OCI-LY3 (cell line): ENCODE measurements around the gene WDR76.

ENCODE experiments used
- H2AFZ ChIP-seq: fragments of 200-600, 300-600 bp; shearing (Covaris generic); 2 replicates; pipeline ENCODE4 v1.6.0; 2014; ENCODE audit warnings: antibody characterized with exemption, low read depth, low read length
- H3K27ac ChIP-seq: fragments of 200-600, 300-600 bp; sonication (generic); 2 replicates; pipeline ENCODE4 v1.5.1; 2014; ENCODE audit warnings: mild to moderate bottlenecking, low read length, moderate library complexity, mixed read lengths
- H3K27me3 ChIP-seq: fragments of 200-600, 300-600 bp; sonication (generic); 2 replicates; pipeline ENCODE4 v1.6.1; 2014; ENCODE audit warnings: low read depth, low read length, mixed read lengths
- H3K36me3 ChIP-seq: fragments of 200-600, 300-600 bp; sonication (generic); replicated peaks from 2 replicates; pipeline ENCODE3; 2014; ENCODE audit warnings: low read depth, low read length, mixed read lengths
- H3K4me1 ChIP-seq: fragments of 300-600, 200-600 bp; sonication (generic); 2 replicates; pipeline ENCODE4 v1.6.1; 2014; ENCODE audit warnings: low read length, mixed read lengths
- H3K4me2 ChIP-seq: fragments of 200-600, 300-600 bp; sonication (generic); 2 replicates; pipeline ENCODE4 v1.6.1; 2014; ENCODE audit warnings: low read length, mixed read lengths
- H3K4me3 ChIP-seq: fragments of 300-600, 200-600 bp; sonication (generic); 2 replicates; pipeline ENCODE4 v1.5.1; 2014; ENCODE audit warnings: antibody characterized with exemption, mild to moderate bottlenecking, low read length, moderate library complexity
- H3K79me2 ChIP-seq: fragments of 300-600, 200-600 bp; shearing (Covaris generic); 2 replicates; pipeline ENCODE4 v1.6.1; 2014; ENCODE audit warnings: mild to moderate bottlenecking, low read length, mixed read lengths
- H3K9ac ChIP-seq: fragments of 300-600, 200-600 bp; shearing (Covaris generic); 2 replicates; pipeline ENCODE4 v1.6.0; 2014; ENCODE audit warnings: mild to moderate bottlenecking, low read length, moderate library complexity
- H3K9me3 ChIP-seq: fragments of 200-600, 300-600 bp; shearing (Covaris generic); 2 replicates; pipeline ENCODE4 v1.6.1; 2014; ENCODE audit warnings: low read length, mixed read lengths; ENCODE audit not compliant: insufficient read depth
- H4K20me1 ChIP-seq: fragments of 200-600, 300-600 bp; sonication (generic); 2 replicates; pipeline ENCODE4 v1.6.1; 2016; ENCODE audit warnings: low read length, mixed read lengths; ENCODE audit not compliant: insufficient read depth
- EZH2phosphoT487 ChIP-seq: fragments of 200-600 bp; shearing (Covaris generic); IDR thresholded peaks from 2 replicates; pipeline ENCODE4 v1.6.1; 2018; ENCODE audit warnings: antibody characterized with exemption, mixed run types, low read depth
- TF ChIP-seq, protein P1 (sequence below): fragments of 200-600, 300-600 bp; sonication (generic); IDR thresholded peaks from 2 replicates; pipeline ENCODE4 v1.5.1; 2014; ENCODE audit warnings: antibody characterized with exemption, low read length, low read depth

WDR76 gene

DNA sequence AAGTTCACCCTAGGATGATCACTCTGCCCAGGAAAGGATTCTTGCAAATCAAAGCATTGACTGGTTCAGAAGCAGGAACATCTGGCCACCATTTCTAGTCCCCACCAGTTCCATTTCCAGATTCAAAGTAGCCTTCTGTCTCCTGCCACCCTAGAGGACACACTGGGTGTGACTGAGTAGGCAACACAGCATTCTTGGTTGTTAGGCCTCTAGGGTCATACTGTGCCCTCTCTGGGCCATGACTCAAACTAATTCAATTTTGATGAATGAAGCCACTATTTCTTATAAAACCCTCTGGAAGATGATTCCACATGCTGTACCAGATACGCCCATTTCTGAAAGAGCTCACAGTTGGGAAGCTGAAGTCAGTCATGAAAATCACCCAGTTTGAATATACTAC lies 69.7 kb downstream of the WDR76 start:
- H3K4me3 ChIP-seq, result no peak overlapping the region
- H3K9me3 ChIP-seq, result no peaks in the 10 kb centered on the region
- no peaks in the 10 kb centered on the region for H3K4me1 ChIP-seq
- no peaks in the 10 kb centered on the region for H4K20me1 ChIP-seq
- no peak overlapping the region for H3K27ac ChIP-seq
- H2AFZ ChIP-seq, result no peak overlapping the region
- peaks cover 3% of the 10 kb centered on the region for H3K36me3 ChIP-seq
- TF ChIP-seq, protein P1, sequence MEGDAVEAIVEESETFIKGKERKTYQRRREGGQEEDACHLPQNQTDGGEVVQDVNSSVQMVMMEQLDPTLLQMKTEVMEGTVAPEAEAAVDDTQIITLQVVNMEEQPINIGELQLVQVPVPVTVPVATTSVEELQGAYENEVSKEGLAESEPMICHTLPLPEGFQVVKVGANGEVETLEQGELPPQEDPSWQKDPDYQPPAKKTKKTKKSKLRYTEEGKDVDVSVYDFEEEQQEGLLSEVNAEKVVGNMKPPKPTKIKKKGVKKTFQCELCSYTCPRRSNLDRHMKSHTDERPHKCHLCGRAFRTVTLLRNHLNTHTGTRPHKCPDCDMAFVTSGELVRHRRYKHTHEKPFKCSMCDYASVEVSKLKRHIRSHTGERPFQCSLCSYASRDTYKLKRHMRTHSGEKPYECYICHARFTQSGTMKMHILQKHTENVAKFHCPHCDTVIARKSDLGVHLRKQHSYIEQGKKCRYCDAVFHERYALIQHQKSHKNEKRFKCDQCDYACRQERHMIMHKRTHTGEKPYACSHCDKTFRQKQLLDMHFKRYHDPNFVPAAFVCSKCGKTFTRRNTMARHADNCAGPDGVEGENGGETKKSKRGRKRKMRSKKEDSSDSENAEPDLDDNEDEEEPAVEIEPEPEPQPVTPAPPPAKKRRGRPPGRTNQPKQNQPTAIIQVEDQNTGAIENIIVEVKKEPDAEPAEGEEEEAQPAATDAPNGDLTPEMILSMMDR, result no peak
- no peak for TF ChIP-seq EZH2phosphoT487
- no peak overlapping the region for H3K9ac ChIP-seq
- H3K27me3 ChIP-seq, result no peaks in the 10 kb centered on the region
- no peak overlapping the region for H3K4me2 ChIP-seq
- no peaks in the 10 kb centered on the region for H3K79me2 ChIP-seq

DNA sequence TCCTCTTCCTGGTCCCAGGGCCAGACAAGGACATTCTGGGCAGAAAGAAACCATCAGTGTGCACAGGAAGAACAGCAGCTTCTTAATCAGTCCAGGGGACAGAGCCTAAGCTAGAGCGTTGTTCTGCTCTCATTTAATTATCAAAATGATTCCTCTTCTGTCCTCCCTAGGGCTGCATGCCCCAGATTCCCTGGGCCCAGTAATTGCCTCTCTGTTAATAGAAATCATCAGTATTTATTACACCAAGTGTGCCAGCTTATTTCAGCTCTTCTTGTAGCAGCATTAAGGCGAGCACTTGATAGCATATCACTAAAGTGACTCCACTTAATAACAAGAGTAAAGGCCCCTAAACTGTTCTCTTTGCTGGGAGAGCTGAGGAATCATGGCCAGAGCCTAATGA lies 72.1 kb downstream of the WDR76 start:
- H4K20me1 ChIP-seq, result no peaks in the 10 kb centered on the region
- H3K36me3 ChIP-seq, result no peaks in the 10 kb centered on the region
- H3K27me3 ChIP-seq, result no peaks in the 10 kb centered on the region
- no peak overlapping the region for H3K4me3 ChIP-seq
- H3K4me1 ChIP-seq, result peaks cover 1% of the 10 kb centered on the region
- H3K9ac ChIP-seq, result no peak overlapping the region
- no peak overlapping the region for H3K27ac ChIP-seq
- no peaks in the 10 kb centered on the region for H3K9me3 ChIP-seq
- H3K79me2 ChIP-seq, result no peaks in the 10 kb centered on the region
- H3K4me2 ChIP-seq, result no peak overlapping the region
- TF ChIP-seq EZH2phosphoT487, result no peak
- TF ChIP-seq, protein P1, result no peak
- no peak overlapping the region for H2AFZ ChIP-seq

- Histone ChIP-seq H4K20me1 (no peaks in the 10 kb centered on the region), H3K36me3 (no peaks in the 10 kb centered on the region), H3K27me3 (no peaks in the 10 kb centered on the region), H3K9me3 (no peaks in the 10 kb centered on the region), H3K4me3 (no peak overlapping the region), H3K4me2 (no peak overlapping the region), H3K27ac (no peak overlapping the region), H3K4me1 (peaks cover 11% of the 10 kb centered on the region), H3K79me2 (no peaks in the 10 kb centered on the region), H2AFZ (no peak overlapping the region), H3K9ac (no peak overlapping the region)
- TF ChIP-seq, protein P1, result no peak
- no peak for TF ChIP-seq EZH2phosphoT487
These were observed 73.1 kb downstream of the WDR76 start for GRCh38 chr15:43899928-43900327.

DNA sequence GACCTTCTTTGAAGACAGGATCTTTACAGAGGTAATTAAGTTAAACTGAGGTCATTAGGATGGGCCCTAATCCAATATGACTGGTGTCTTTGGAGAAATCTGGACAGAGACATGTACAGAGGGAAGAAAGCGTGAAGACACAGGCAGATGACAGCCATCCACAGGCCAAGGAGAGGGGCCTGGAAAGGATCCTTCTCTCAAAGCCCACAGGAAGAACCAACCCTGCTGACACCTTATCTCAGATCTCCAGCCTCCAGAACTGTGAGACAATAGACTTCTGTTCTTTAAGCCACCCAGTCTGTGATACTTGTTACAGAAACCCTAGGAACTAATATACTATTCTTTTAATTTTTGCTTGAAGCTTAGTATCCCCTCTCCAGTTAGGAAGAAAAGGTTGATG lies 74.2 kb downstream of the WDR76 start:
- no peaks in the 10 kb centered on the region for H4K20me1 ChIP-seq
- H3K9ac ChIP-seq, result no peak overlapping the region
- no peaks in the 10 kb centered on the region for H3K9me3 ChIP-seq
- H3K27ac ChIP-seq, result no peak overlapping the region
- TF ChIP-seq EZH2phosphoT487, result no peak
- TF ChIP-seq, protein P1, result no peak
- H3K79me2 ChIP-seq, result no peaks in the 10 kb centered on the region
- peaks cover 18% of the 10 kb centered on the region for H3K4me1 ChIP-seq
- H3K27me3 ChIP-seq, result no peaks in the 10 kb centered on the region
- no peaks in the 10 kb centered on the region for H3K36me3 ChIP-seq
- H2AFZ ChIP-seq, result no peak overlapping the region
- no peak overlapping the region for H3K4me2 ChIP-seq
- no peak overlapping the region for H3K4me3 ChIP-seq
